GM18526 (cell line): ENCODE measurements around the gene TEX50.

Experiments
- POLR2A ChIP-seq: IDR thresholded peaks from 3 replicates; pipeline ENCODE4 v1.6.1; 2011; ENCODE audit not compliant: insufficient read length; ENCODE audit errors: extremely low read depth

TEX50 gene

GRCh38 chr1:173635116-173635515 is at the start of gene TEX50:
Gene TEX50 (plus strand): TSS chr1:173635338. CDS start chr1:173635522, 184 bp downstream.
- TF ChIP-seq POLR2A = no peak

- no peak for TF ChIP-seq POLR2A
These were observed 44.6 kb upstream of the TEX50 start for GRCh38 chr1:173590557-173590956.

- TF ChIP-seq POLR2A = no peak
These were observed 38.9 kb upstream of the TEX50 start for GRCh38 chr1:173596097-173596825.

GRCh38 chr1:173601588-173601987 is 33.5 kb upstream of the TEX50 start:
- TF ChIP-seq POLR2A = no peak

- TF ChIP-seq POLR2A = no peak
These were observed 32.0 kb upstream of the TEX50 start, which contains the start of gene SLC9C2 for GRCh38 chr1:173603056-173603591. Gene SLC9C2 (minus strand): TSS chr1:173603072. CDS start chr1:173601776, 1,296 bp downstream.

GRCh38 chr1:173608503-173609216 is 26.5 kb upstream of the TEX50 start:
- TF ChIP-seq POLR2A = no peak

GRCh38 chr1:173616859-173617258 is 18.3 kb upstream of the TEX50 start:
- TF ChIP-seq POLR2A = no peak

GRCh38 chr1:173627269-173627668 is 7.9 kb upstream of the TEX50 start:
- no peak for TF ChIP-seq POLR2A

- TF ChIP-seq POLR2A = no peak
These were observed 6.2 kb upstream of the TEX50 start for GRCh38 chr1:173628888-173629287.

GRCh38 chr1:173638043-173639021 is 3.2 kb downstream of the TEX50 start:
- TF ChIP-seq POLR2A = no peak

GRCh38 chr1:173639102-173639501 is 4.0 kb downstream of the TEX50 start:
- no peak for TF ChIP-seq POLR2A

- no peak for TF ChIP-seq POLR2A
These were observed 11.5 kb downstream of the TEX50 start for GRCh38 chr1:173646656-173647055.

GRCh38 chr1:173648880-173649605 is 13.9 kb downstream of the TEX50 start:
- TF ChIP-seq POLR2A = no peak

- TF ChIP-seq POLR2A = no peak
These were observed 25.2 kb downstream of the TEX50 start for GRCh38 chr1:173660306-173660705.

GRCh38 chr1:173661271-173661670 is 26.1 kb downstream of the TEX50 start:
- TF ChIP-seq POLR2A = no peak

GRCh38 chr1:173661763-173662162 is 26.6 kb downstream of the TEX50 start:
- TF ChIP-seq POLR2A = no peak
